Measurements from ENCODE around the gene NOLC1.

NOLC1 gene

DNA sequence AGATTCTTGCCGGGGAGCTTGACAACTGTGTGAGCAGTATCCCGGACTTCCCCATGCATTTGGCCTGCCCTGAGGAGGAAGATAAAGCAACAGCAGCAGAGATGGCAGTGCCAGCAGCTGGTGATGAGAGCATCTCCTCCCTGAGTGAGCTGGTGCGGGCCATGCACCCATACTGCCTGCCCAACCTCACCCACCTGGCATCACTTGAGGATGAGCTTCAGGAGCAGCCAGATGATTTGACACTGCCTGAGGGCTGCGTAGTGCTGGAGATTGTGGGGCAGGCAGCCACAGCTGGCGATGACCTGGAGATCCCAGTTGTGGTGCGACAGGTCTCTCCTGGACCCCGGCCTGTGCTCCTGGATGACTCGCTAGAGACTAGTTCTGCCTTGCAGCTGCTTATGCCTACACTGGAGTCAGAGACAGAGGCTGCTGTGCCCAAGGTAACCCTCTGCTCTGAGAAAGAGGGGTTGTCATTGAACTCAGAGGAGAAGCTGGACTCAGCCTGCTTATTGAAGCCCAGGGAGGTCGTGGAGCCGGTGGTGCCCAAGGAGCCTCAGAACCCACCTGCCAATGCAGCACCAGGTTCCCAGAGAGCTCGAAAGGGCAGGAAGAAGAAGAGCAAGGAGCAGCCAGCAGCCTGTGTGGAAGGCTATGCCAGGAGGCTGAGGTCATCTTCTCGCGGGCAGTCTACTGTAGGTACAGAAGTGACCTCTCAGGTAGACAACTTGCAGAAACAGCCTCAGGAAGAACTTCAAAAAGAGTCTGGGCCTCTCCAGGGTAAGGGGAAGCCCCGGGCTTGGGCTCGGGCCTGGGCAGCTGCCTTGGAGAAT lies 12.7 kb upstream of the NOLC1 start:
- TF ChIP-seq YY1 (IDR thresholded peaks at IDR 0.05; ENCODE audit: low read depth) = no peak
- no peak for TF ChIP-seq TEAD4 (IDR thresholded peaks at IDR 0.05)
- no peak for TF ChIP-seq NFIC (IDR thresholded peaks at IDR 0.05)

DNA sequence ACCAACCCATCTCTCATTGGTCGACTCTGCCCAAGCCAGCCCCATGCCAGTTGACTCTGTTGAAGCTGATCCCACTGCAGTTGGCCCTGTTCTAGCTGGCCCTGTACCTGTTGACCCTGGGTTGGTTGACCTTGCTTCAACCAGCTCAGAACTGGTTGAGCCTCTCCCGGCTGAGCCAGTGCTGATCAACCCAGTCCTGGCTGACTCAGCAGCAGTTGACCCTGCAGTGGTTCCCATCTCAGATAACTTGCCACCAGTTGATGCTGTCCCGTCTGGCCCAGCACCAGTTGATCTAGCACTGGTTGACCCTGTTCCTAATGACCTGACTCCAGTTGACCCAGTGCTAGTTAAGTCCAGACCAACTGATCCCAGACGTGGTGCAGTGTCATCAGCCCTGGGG lies 12.0 kb upstream of the NOLC1 start:
- TF ChIP-seq TEAD4 (IDR thresholded peaks at IDR 0.05) (no peak), EGR1 (IDR thresholded peaks at IDR 0.05) (no peak), NFIC (IDR thresholded peaks at IDR 0.05) (no peak), EP300 (IDR thresholded peaks at IDR 0.05; ENCODE audit: borderline replicate concordance) (no peak), TAF1 (IDR thresholded peaks at IDR 0.05; ENCODE audit: low read depth) (no peak), ZBTB7A (IDR thresholded peaks at IDR 0.05; ENCODE audit: low read depth) (no peak), TCF12 (IDR thresholded peaks at IDR 0.05; ENCODE audit: low read depth) (no peak), RAD21 (IDR thresholded peaks at IDR 0.05; ENCODE audit: low read depth) (no peak), CREB1 (IDR thresholded peaks at IDR 0.05; ENCODE audit: low read depth) (no peak), YY1 (IDR thresholded peaks at IDR 0.05; ENCODE audit: low read depth) (no peak), CEBPB (IDR thresholded peaks at IDR 0.05) (no peak)
- TF ChIP-seq, protein P1, sequence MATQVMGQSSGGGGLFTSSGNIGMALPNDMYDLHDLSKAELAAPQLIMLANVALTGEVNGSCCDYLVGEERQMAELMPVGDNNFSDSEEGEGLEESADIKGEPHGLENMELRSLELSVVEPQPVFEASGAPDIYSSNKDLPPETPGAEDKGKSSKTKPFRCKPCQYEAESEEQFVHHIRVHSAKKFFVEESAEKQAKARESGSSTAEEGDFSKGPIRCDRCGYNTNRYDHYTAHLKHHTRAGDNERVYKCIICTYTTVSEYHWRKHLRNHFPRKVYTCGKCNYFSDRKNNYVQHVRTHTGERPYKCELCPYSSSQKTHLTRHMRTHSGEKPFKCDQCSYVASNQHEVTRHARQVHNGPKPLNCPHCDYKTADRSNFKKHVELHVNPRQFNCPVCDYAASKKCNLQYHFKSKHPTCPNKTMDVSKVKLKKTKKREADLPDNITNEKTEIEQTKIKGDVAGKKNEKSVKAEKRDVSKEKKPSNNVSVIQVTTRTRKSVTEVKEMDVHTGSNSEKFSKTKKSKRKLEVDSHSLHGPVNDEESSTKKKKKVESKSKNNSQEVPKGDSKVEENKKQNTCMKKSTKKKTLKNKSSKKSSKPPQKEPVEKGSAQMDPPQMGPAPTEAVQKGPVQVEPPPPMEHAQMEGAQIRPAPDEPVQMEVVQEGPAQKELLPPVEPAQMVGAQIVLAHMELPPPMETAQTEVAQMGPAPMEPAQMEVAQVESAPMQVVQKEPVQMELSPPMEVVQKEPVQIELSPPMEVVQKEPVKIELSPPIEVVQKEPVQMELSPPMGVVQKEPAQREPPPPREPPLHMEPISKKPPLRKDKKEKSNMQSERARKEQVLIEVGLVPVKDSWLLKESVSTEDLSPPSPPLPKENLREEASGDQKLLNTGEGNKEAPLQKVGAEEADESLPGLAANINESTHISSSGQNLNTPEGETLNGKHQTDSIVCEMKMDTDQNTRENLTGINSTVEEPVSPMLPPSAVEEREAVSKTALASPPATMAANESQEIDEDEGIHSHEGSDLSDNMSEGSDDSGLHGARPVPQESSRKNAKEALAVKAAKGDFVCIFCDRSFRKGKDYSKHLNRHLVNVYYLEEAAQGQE (IDR thresholded peaks at IDR 0.05; ENCODE audit: low read depth) = no peak
- TF ChIP-seq, protein P2, sequence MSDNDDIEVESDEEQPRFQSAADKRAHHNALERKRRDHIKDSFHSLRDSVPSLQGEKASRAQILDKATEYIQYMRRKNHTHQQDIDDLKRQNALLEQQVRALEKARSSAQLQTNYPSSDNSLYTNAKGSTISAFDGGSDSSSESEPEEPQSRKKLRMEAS (IDR thresholded peaks at IDR 0.05) = no peak
- TF ChIP-seq, protein P3, sequence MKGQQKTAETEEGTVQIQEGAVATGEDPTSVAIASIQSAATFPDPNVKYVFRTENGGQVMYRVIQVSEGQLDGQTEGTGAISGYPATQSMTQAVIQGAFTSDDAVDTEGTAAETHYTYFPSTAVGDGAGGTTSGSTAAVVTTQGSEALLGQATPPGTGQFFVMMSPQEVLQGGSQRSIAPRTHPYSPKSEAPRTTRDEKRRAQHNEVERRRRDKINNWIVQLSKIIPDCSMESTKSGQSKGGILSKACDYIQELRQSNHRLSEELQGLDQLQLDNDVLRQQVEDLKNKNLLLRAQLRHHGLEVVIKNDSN (IDR thresholded peaks at IDR 0.05) = no peak

DNA sequence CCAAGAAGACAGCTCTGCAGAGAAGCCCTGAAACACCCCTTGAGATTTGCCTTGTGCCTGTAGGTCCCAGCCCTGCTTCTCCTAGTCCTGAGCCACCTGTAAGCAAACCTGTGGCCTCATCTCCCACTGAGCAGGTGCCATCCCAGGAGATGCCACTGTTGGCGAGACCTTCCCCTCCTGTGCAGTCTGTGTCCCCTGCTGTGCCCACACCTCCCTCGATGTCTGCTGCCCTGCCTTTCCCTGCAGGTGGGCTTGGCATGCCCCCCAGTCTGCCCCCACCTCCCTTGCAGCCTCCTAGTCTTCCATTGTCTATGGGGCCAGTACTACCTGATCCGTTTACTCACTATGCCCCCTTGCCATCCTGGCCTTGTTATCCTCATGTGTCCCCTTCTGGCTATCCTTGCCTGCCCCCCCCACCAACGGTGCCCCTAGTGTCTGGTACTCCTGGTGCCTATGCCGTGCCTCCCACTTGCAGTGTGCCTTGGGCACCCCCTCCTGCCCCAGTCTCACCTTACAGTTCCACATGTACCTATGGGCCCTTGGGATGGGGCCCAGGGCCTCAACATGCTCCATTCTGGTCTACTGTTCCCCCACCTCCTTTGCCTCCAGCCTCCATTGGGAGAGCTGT lies 11.2 kb upstream of the NOLC1 start:
- TF ChIP-seq TEAD4 (IDR thresholded peaks at IDR 0.05) (no peak), CREB1 (IDR thresholded peaks at IDR 0.05; ENCODE audit: low read depth) (no peak), NFIC (IDR thresholded peaks at IDR 0.05) (no peak), ZBTB7A (IDR thresholded peaks at IDR 0.05; ENCODE audit: low read depth) (no peak), CEBPB (IDR thresholded peaks at IDR 0.05) (no peak), RAD21 (IDR thresholded peaks at IDR 0.05; ENCODE audit: low read depth) (no peak)
- TF ChIP-seq, protein P2 (IDR thresholded peaks at IDR 0.05) = no peak

DNA sequence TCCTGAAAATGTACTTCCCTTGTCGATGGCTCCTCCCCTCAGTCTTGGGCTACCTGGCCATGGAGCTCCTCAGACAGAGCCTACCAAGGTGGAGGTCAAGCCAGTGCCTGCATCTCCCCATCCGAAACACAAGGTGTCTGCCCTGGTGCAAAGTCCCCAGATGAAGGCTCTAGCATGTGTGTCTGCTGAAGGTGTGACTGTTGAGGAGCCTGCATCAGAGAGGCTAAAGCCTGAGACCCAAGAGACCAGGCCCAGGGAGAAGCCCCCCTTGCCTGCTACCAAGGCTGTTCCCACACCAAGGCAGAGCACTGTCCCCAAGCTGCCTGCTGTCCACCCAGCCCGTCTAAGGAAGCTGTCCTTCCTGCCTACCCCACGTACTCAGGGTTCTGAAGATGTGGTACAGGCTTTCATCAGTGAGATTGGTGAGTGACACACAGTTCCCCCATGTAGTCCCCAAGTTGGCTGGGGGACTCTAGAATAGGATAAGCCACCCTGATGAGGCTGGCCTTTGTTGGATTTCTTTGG lies 10.5 kb upstream of the NOLC1 start:
- TF ChIP-seq FOXM1 (IDR thresholded peaks at IDR 0.05; ENCODE audit: borderline replicate concordance, low read depth) (no peak), CREB1 (IDR thresholded peaks at IDR 0.05; ENCODE audit: low read depth) (no peak), EGR1 (IDR thresholded peaks at IDR 0.05) (no peak), EP300 (IDR thresholded peaks at IDR 0.05; ENCODE audit: borderline replicate concordance) (no peak), ZBTB7A (IDR thresholded peaks at IDR 0.05; ENCODE audit: low read depth) (no peak), TCF12 (IDR thresholded peaks at IDR 0.05; ENCODE audit: low read depth) (no peak), TEAD4 (IDR thresholded peaks at IDR 0.05) (no peak)
- TF ChIP-seq, protein P2 (IDR thresholded peaks at IDR 0.05) = no peak
- TF ChIP-seq, protein P1 (IDR thresholded peaks at IDR 0.05; ENCODE audit: low read depth) = no peak

DNA sequence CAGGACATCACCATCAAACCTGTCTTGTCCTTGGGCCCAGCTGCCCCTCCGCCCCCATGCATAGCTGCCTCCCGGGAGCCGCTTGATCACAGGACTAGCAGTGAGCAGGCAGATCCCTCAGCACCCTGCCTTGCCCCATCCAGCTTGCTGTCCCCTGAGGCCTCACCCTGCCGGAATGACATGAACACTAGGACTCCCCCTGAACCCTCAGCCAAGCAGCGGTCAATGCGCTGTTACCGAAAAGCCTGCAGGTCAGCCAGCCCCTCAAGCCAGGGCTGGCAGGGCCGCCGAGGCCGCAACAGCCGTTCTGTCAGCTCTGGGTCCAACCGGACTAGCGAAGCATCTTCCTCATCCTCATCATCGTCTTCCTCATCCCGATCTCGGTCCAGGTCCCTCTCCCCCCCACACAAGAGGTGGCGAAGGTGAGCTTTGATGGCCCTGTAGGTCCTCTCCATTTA lies 5.2 kb upstream of the NOLC1 start:
- TF ChIP-seq TEAD4 (IDR thresholded peaks at IDR 0.05) (no peak), CEBPB (IDR thresholded peaks at IDR 0.05) (no peak), RAD21 (IDR thresholded peaks at IDR 0.05; ENCODE audit: low read depth) (no peak), NFIC (IDR thresholded peaks at IDR 0.05) (no peak), TAF1 (IDR thresholded peaks at IDR 0.05; ENCODE audit: low read depth) (no peak), EGR1 (IDR thresholded peaks at IDR 0.05) (no peak), YY1 (IDR thresholded peaks at IDR 0.05; ENCODE audit: low read depth) (no peak), FOXM1 (IDR thresholded peaks at IDR 0.05; ENCODE audit: borderline replicate concordance, low read depth) (no peak), TCF12 (IDR thresholded peaks at IDR 0.05; ENCODE audit: low read depth) (no peak), ZBTB7A (IDR thresholded peaks at IDR 0.05; ENCODE audit: low read depth) (no peak)
- TF ChIP-seq, protein P3 (IDR thresholded peaks at IDR 0.05) = no peak
- TF ChIP-seq, protein P1 (IDR thresholded peaks at IDR 0.05; ENCODE audit: low read depth) = no peak
- TF ChIP-seq, protein P2 (IDR thresholded peaks at IDR 0.05) = no peak

Measured in Ishikawa (cell line).